GM12865 (cell line): ENCODE measurements around the gene MPDZ.

ENCODE experiments used
- DNase-seq: peaks from one replicate; pipeline ENCODE4 v3.0.0; 2010; ENCODE audit warnings: low read depth
- H3K4me3 ChIP-seq: 2 replicates; pipeline ENCODE4 v1.5.1; 2011; ENCODE audit warnings: mild to moderate bottlenecking, low read depth, low read length, control low read depth
- TF ChIP-seq, protein P1 (sequence below): IDR thresholded peaks from 2 replicates; pipeline ENCODE4 v1.5.1; 2011; ENCODE audit warnings: low read length, control low read depth, low read depth, inconsistent platforms; ENCODE audit not compliant: insufficient read depth; ENCODE audit errors: missing control alignments

MPDZ gene

DNA sequence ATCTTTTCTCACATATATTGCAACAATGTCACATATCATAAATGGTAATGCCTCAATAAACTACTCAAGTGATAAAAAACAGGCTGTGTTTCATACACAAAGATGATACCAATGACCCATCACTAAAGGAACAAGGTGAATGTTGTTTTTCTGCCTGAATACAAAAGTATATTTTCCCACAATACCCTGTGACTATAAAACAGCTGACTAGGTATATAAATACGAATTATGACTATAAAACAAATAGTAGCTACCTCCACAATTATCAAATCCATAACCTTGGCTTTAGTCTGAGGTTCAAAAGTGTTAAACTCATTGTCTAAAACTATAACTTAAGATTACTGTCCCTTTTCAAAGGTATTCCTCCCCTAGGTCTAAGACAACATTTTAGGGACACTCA, 58.7 kb downstream of the MPDZ start:
- TF ChIP-seq, protein P1, sequence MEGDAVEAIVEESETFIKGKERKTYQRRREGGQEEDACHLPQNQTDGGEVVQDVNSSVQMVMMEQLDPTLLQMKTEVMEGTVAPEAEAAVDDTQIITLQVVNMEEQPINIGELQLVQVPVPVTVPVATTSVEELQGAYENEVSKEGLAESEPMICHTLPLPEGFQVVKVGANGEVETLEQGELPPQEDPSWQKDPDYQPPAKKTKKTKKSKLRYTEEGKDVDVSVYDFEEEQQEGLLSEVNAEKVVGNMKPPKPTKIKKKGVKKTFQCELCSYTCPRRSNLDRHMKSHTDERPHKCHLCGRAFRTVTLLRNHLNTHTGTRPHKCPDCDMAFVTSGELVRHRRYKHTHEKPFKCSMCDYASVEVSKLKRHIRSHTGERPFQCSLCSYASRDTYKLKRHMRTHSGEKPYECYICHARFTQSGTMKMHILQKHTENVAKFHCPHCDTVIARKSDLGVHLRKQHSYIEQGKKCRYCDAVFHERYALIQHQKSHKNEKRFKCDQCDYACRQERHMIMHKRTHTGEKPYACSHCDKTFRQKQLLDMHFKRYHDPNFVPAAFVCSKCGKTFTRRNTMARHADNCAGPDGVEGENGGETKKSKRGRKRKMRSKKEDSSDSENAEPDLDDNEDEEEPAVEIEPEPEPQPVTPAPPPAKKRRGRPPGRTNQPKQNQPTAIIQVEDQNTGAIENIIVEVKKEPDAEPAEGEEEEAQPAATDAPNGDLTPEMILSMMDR, result no peak
- no peak for DNase-seq

GRCh38 chr9:13215791-13216554, 63.5 kb downstream of the MPDZ start:
- H3K4me3 ChIP-seq, result no peak overlapping the region
- no peak for DNase-seq
- TF ChIP-seq, protein P1, result no peak

More for the DNA sequence above, 58.7 kb downstream of the MPDZ start:
- H3K4me3 ChIP-seq, result no peak overlapping the region

DNA sequence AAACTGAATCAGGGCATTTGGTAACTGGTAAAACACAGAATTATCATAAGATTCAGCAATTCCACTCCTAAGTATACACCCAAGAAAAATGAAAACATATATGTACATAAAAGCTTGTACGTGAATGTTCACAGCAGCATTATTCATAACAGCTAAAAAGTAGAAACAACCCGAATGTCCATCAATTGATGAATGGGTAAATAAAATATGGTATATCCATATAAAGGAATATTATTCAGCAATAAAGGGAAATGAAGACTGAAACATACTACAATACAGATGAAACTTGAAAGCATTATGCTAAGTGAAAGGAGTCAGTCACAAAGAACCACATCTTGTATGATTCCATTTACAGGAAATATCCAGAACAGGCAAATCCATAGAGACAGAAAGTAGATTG, 65.5 kb downstream of the MPDZ start:
- TF ChIP-seq, protein P1, result no peak
- no peak for DNase-seq
- H3K4me3 ChIP-seq, result no peak overlapping the region

GRCh38 chr9:13213337-13213736, 66.2 kb downstream of the MPDZ start:
- DNase-seq, result no peak

DNA sequence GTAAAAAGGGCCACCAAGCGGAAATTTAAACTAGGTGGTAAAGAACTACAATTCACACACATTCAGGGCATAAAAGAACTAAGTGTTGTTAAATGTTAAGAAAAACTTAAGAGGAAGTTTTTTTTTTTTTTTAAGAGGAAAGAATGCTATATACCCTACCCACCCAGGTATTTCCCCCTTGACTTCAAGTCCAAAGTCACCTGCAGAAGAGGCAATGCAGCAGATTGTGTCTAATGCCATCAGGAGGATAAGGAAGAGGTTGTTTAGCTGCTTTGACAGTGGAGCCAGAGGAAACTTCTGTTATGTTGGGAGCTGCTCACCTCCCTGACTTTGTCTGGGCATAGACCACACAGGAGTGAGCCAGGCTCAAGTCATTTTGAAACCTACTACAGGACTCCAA, 69.2 kb downstream of the MPDZ start:
- H3K4me3 ChIP-seq, result no peak overlapping the region
- DNase-seq, result no peak
- TF ChIP-seq, protein P1, result no peak

More at GRCh38 chr9:13213337-13213736, 66.2 kb downstream of the MPDZ start:
- TF ChIP-seq, protein P1, result no peak
- no peak overlapping the region for H3K4me3 ChIP-seq

GRCh38 chr9:13209498-13209897, 70.0 kb downstream of the MPDZ start:
- DNase-seq, result no peak
- TF ChIP-seq, protein P1, result no peak

GRCh38 chr9:13205824-13206223, 73.7 kb downstream of the MPDZ start:
- TF ChIP-seq, protein P1, result no peak
- no peak for DNase-seq
- no peak overlapping the region for H3K4me3 ChIP-seq

More at GRCh38 chr9:13209498-13209897, 70.0 kb downstream of the MPDZ start:
- H3K4me3 ChIP-seq, result no peak overlapping the region
